Measurements from ENCODE around the gene LMTK2. TPM values are rescaled to one million over a fixed set of nuclear protein-coding genes. Genes with fewer than 3 reads are reported as not detected.

Gene LMTK2
- total RNA-seq, 1 donor: 7.3 TPM

DNA sequence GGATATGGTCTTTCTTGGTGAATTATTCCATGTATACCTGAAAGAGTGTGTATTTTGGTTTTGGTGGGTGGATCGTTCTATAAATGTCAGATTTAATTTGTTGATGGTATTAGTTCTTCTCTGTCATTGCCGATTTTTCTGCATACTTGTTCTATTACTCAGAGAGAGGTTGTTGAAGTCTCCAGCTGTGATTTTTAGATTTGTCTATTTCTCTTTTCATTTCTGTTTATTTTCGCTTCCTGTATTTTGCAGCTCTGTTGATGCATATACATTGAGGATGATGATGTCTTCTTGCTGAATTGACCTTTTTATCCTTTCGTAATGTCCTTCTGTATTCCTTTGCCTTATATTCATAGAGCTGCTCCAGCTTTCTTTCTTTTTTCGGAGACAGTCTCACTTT, 92.5 kb downstream of the LMTK2 start:
- no peak for DNase-seq (ENCODE audit: low read depth in 2 of 3, low spot score in 2 of 3)

DNA sequence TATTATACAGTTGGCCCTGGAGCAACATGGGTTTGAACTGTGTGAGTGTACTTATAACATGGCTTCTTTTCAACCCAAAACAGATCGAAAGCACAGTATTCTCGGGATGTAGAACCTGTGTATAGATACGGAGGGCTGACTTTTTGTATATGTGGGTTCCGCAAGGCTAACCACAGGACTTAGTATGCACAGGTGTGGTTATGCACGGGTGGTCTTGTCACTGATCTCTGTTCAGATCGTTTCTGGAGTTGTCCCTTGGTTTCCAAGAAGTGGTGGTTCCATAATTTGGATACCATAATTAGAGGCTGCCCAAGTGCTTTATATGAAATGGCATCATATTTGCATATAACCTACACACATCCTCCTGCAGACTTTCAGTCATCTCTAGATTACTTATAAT, 93.7 kb downstream of the LMTK2 start:
- no peak for DNase-seq (ENCODE audit: low read depth in 2 of 3, low spot score in 2 of 3)

DNA sequence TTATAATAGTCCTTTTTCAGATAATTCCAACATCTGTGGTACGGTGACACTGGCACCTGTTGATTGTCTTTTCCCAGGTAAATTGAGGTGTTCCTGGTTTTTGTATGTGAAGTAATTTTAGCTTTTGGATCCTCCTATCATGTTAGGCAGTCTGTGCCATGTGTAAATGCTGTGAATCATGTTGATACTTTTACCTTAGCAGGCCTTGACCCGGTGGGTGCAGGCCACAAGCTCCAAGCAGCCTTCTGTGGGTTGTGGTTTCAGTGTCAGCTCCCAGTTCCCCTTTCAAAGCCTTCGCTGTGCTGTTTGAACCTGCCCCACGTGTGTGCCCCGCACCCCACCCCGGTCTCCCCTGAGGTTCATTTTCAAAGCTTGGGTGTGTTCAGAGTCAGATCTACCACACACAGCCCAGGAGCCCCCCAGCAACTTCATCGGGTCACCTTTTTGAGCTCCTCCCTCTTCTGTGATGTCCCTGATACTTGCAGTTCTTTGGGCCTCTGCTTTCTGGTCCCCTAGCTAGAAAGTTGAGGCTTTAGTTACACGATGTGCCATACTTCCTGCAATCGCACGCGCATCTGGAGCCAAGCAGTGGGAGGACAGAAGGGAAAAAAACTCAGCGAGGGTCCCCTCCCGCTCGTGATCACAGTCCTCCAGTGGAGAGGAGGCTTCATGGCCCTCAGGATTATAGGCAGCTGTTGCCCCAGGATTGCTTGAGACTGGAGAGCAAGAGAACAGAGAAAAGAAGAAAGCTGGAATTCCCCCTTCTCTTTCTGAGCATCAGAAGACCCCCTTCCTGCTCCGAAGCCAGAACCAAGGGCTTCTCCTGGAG, 95.9 kb downstream of the LMTK2 start:
- DNase-seq (ENCODE audit: low read depth in 2 of 3, low spot score in 2 of 3): peak; percentile 14 to 90 (median 83)

DNA sequence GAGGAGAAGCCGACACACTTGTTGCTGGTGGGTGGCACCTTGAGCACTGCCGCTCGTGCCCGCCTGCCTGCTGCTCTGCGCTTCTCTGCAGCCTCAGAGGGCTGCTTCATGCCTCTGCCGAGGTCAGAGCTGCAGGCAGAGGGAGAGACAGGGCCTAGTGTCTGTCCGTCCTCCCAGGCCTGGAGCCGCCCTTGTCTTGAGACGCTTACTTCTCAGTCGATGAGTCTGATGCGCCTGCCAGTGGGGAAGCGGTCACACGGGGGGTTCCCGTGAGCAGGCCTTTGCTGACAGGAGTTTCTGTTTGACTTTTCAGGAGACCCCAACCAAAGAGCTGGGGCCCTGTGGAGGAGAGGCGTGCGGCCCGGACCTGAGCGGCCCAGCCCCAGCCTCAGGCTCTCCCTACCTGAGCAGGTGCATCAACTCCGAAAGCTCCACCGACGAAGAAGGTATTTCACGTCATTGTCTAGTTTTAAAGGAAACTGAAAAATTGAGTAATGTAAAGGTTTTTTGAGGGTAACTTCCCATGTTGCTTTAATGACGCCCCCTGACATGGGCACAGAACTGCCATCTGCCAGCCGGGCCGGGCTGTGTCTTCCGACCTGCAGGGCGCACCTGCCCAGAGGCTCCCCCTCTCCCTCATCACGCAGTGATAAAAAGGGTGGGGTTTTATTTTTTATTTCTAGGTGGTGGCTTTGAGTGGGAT, 96.8 kb downstream of the LMTK2 start:
- no peak for DNase-seq (ENCODE audit: low read depth in 2 of 3, low spot score in 2 of 3)

DNA sequence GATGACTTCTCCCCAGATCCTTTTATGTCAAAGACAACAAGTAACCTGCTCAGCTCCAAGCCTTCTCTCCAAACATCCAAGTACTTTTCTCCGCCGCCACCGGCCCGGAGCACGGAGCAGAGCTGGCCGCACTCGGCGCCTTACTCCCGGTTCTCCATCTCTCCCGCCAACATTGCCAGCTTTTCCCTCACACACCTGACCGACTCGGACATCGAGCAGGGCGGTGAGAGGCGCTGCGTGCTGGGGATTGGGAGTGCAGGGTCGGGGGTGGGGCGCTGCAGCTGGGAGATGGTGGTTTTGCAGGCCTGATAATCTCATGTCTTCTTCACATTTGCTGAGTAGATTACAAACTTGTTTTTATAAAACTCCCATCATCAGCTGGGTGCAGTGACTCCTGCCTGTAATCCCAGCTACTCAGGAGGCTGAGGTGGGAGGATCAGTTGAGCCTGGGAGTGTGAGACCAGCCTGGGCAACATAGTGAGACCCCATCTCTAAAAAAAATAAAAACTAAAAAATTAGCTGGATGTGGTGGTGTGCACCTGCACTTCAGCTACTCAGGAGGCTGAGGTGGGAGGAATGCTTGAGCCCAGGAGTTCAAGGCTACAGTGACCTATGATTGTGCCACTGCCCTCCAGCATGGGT, 97.4 kb downstream of the LMTK2 start:
- no peak for DNase-seq (ENCODE audit: low read depth in 2 of 3, low spot score in 2 of 3)

DNA sequence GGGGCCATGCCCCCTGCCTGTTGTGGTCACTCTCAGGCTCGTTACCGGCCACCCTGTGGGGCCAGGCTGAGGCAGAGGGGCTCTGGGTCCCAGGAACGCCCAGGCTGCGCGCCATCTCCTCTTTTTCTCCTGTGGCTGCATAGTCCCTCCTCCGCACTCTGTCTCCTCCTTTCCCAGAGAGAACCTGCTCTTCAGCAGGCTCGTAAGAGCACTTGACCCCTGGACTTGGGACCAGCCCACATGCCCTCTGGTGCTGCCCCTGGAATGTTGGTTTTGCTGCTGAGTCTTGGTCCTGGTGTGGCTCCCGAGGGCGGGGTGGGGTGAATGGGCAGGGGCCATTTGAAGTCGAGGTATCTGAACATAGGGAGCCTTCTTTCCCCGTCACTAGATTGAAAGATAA, 98.0 kb downstream of the LMTK2 start:
- DNase-seq (ENCODE audit: low read depth in 2 of 3, low spot score in 2 of 3): no peak

GRCh38 chr7:98205162-98205845, 98.6 kb downstream of the LMTK2 start:
- DNase-seq (ENCODE audit: low read depth in 2 of 3, low spot score in 2 of 3): no peak

DNA sequence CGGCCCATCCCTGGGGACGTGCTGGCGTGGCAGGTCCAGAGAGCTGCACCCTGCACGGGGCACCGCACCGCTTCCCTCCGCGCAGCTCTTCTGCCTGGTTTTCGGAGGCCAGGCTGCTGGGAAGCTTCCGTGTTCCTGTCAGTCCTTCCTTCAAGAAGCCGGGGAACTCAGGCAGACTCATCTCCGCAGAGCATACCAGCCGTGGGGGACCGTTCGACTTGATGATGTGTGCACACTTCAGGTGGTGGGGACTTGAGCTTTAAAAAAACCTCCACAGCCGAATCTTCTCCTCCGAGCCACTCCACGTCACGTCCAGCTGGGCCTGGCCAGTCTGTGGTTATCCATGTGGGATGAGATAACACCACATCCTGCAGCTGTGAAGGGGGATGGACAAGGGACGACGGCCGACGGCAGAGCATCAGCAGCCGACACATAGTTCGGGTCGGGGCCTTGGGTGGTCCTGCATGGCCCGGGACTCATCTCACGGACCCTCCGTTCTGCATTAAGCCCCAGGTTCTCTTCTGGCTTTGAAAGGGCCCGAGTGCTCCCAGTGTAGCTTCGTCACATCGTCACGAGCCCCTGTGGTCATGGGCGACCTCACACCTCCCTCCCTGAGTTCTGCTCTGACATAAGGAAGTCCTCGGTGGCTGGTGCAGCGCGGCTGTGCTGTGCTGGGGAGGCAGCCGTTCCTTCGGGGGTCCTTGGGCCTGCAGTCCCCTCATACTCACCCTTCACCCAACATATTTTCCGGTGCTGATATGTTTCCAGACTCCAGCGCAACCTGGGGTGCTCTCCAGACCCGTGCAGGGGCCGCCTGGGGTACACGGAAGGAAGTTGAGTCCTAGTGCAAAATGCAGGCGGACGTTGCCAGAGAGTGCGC, 100.0 kb downstream of the LMTK2 start:
- no peak for DNase-seq (ENCODE audit: low read depth in 2 of 3, low spot score in 2 of 3)

DNA sequence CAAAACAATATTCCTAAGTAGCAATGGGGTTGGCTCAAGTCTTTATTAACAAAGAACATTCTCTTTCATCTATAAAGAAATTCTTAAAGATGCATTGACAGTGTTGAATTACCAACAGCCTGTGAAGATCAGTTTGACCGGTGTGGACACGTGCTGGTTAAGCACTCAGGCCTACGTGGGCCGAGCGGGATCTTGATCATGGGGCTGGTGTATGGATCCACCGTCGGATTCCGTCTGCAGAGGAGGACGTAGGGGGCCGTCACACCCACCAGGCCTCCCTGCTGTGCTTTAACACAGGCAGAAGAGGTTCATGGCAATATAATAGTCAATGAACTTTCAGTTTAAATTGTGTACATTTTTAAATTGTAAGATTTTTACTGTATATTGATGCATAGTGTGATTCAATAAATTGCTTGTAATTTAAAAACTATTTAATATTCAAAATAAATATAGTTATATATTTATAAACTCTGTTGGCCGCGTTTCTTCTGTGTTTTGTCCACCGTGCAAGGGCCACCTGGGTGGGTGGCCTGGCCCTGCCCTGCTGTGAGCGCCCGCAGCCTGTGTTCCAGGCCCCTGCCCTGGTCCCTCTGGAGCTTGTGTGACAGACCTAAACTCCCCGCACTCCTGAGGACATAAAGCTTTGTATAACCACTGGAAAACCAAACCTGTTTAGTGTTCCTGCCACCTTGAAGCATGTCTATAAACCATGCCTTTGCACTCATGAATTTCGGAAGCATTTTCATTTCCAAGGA, 102.7 kb downstream of the LMTK2 start:
- DNase-seq (ENCODE audit: low read depth in 2 of 3, low spot score in 2 of 3): no peak

DNA sequence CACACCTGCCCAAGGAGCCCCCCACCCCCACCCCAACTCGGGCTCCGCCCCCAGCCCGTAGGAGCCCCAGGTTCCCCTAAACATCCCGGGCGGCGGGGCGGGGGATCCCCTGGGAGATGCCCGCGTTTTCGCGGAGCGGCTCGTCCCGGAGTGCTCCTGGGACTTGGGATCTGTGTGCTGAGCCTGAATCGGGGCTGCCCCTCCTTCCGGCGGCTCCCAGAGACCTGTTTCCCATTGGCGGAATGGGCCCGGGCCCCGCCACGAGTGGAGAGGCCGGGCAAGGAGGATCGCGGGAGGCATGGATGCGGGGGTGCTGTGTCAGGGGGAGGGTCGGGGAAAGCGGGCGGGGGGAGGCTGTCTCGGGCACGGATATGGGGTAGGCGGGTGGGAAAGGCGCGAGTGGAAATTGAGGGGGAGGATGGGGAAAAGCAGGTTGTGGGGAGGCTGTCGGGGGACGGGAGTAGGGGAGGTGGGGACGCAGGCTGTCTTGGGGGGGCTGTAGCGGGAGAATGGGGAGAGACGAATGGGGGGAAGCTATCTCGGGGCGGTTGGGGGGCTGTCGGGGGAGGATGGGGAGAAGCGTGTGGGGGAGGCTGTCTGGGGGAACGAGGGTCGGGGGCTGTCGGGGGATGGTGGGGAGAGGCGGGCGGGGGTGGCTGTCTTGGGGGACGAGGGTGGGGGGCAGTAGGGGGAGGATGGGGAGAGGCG, 104.0 kb downstream of the LMTK2 start:
- no peak for DNase-seq (ENCODE audit: low read depth in 2 of 3, low spot score in 2 of 3)

- no peak for DNase-seq (ENCODE audit: low read depth in 2 of 3, low spot score in 2 of 3)
These were observed 104.6 kb downstream of the LMTK2 start, which contains the start of gene BHLHA15 for GRCh38 chr7:98211221-98211675. TSS of gene BHLHA15 (plus strand) at chr7:98211439. CDS start at chr7:98212310, 871 bp downstream.

GRCh38 chr7:98211676-98212531, 105.2 kb downstream of the LMTK2 start:
- no peak for DNase-seq (ENCODE audit: low read depth in 2 of 3, low spot score in 2 of 3)

DNA sequence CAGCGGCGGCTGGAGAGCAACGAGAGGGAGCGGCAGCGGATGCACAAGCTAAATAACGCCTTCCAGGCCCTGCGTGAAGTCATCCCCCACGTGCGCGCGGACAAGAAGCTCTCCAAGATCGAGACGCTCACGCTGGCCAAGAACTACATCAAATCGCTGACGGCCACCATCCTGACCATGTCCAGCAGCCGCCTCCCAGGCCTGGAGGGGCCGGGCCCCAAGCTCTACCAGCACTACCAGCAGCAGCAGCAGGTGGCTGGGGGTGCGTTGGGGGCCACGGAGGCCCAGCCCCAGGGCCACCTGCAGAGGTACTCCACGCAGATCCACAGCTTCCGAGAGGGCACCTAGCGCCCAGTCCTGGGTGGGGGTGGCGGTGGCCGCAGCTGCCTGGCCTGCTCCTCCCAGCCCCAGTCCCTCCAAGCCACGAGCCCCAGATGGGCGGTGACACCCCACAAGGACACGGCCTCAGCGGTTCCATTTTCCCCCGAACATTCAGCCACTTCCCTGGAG, 105.9 kb downstream of the LMTK2 start:
- no peak for DNase-seq (ENCODE audit: low read depth in 2 of 3, low spot score in 2 of 3)

DNA sequence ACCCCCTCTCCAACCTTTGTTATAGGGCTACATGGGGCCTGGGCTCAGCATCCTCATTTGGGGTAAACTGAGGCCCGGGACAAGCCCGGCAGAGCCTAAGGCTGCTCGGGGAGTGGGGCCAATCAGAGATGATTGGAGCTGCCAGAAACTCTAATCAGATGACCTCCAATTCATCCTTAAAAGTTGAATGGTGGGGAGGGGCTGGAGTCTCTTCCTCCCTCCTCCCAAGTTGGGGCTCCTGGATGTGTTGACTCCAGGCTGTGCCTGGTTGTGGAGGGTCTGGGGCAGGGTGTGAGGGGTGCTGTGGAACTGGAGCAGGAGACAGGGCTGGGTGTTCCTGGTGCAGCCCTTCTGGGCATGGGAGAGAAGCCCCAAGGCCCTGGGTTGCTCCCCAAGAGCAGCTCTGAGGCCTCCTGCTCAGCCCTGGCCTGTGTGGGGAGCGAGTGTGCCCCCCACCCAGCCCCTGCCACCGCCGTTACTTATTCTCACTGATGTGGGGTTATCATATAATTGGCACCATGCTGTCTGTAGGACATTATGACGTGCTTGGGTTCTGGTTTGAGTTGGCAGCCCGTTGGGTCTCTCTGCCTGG, 106.7 kb downstream of the LMTK2 start:
- DNase-seq (ENCODE audit: low read depth in 2 of 3, low spot score in 2 of 3): no peak

DNA sequence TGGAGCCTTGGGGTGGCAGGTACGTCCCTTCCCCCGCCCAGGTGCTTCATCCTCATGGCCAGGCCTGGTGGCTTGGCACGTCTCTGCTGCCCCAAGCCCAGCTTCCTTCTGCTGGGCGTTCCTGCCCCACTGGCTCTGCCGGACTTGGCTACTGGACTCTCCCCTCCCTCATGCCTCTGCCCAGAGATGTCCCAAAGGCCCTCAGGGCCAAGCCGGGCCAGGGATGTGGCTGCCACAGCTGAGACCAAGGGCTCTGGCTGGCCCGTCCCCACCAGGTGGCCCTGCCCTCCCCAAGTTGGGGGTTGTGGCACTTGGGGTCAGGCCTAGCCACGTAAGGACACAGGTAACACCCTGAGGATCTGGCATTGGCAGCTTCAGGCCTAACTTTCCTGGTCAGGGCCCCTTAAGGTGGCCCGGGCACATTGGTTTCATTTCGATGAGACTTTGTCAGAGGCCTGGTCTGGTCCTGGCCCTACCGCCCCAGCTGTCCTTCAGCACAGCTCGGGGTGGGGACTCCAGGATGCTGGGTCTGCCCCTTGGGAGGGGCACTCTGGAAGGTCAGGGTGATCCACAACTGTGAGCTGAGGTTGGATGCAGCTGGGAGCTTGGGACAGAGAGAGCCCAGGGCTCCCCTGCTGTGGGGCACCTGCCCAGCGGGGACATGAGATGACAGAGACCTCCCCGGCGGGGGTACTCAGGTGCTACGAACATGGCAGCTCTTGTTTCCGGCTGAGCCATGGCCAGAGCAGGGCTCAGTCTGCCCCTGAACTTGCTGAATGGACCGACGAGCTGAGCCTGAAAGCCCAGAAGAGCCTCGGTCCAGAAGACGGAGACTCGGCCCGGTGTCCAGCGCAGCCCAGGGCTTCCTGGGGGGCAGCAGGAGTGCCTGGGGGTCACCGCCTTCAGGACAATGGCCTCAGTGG, 107.5 kb downstream of the LMTK2 start:
- no peak for DNase-seq (ENCODE audit: low read depth in 2 of 3, low spot score in 2 of 3)

- no peak for DNase-seq (ENCODE audit: low read depth in 2 of 3, low spot score in 2 of 3)
These were observed 108.2 kb downstream of the LMTK2 start for GRCh38 chr7:98214811-98215321.
